Heart right ventricle (tissue), 16 donors: ENCODE data around the gene GREB1. TPM values are rescaled to one million over a fixed set of nuclear protein-coding genes. Genes with fewer than 3 reads are reported as not detected.

Source experiments
- ATAC-seq, 8 donors: fragments of 200-7000 bp; cut with Tn5 transposase; one replicate each; pipeline ENCODE4 v1.9.1; 2020; ENCODE audit warnings: mild to moderate bottlenecking in 8 of 8, moderate library complexity in 8 of 8, moderate number of reproducible peaks in 1 of 8
- DNase-seq, 2 donors: peaks; one replicate each; pipeline ENCODE4 v3.0.0-alpha.2; 2020
- H3K27ac ChIP-seq, 10 donors: fragments of 200-600 bp; sonication (generic) in 2 of 10; one replicate each; pipeline versions ENCODE4 v1.5.0 to v1.8.0; 2020 to 2022; ENCODE audit warnings: mild to moderate bottlenecking in 3 of 10
- H3K27me3 ChIP-seq, 7 donors: fragments of 200-600 bp; one replicate each; pipeline ENCODE4 v1.8.0; 2021 to 2022; ENCODE audit warnings: mild to moderate bottlenecking in 2 of 7
- H3K36me3 ChIP-seq, 9 donors: fragments of 200-600 bp; sonication (generic) in 1 of 9; one replicate each; pipeline versions ENCODE4 v1.5.0 to v1.8.0; 2020 to 2022; ENCODE audit warnings: mild to moderate bottlenecking in 2 of 9
- H3K4me1 ChIP-seq, 9 donors: fragments of 200-600 bp; sonication (generic) in 1 of 9; one replicate each; pipeline versions ENCODE4 v1.5.0 to v1.8.0; 2020 to 2022; ENCODE audit warnings: mild to moderate bottlenecking in 4 of 9
- H3K4me3 ChIP-seq, 10 donors: fragments of 200-600 bp; sonication (generic) in 2 of 10; one replicate each; pipeline versions ENCODE4 v1.5.0 to v1.8.0; 2020 to 2022; ENCODE audit warnings: mild to moderate bottlenecking in 7 of 10, moderate library complexity in 2 of 10
- H3K9me3 ChIP-seq, 11 donors: fragments of 200-600 bp in 10 of 11; sonication (generic) in 2 of 11; one replicate each; pipeline versions ENCODE4 v1.5.0 to v1.8.0; 2013 to 2022; ENCODE audit warnings: mild to moderate bottlenecking in 2 of 11, control low read depth in 1 of 11, moderate library complexity in 1 of 11
- CTCF ChIP-seq, 9 donors: fragments of 200-600 bp; sonication (generic) in 2 of 9; IDR thresholded peaks; one replicate each; pipeline versions ENCODE4 v1.5.0 to v1.8.0; 2021 to 2022; ENCODE audit warnings: antibody characterized with exemption in 9 of 9, mild to moderate bottlenecking in 5 of 9, moderate library complexity in 1 of 9
- WGBS, 2 donors: extraction: QIAGEN DNeasy Blood & Tissue Kit; methylation state at CpG; one replicate each; pipeline ENCODE4 v1.1.7; 2013; ENCODE audit warnings: inconsistent platforms in 1 of 2; 5-methylcytosine and 5-hydroxymethylcytosine counted together
- intact Hi-C, 10 donors: fragments of 100-400 bp; cut with DNase I; formaldehyde crosslinking; loops; one replicate each; pipeline versions ENCODE4 v1.11.1 to v1.14.2; 2022
- long read RNA-seq, 3 donors: library from polyadenylated mRNA; unstranded; transcript quantifications; one replicate each; pipeline ENCODE4 v2.0.0, GENCODE V29; 2020 to 2021
- polyA plus RNA-seq, 2 donors: library from polyadenylated mRNA; stranded (reverse); fragments of 200-250 nt; gene quantifications; one replicate each; pipeline ENCODE4 v1.2.3, GENCODE V29; 2013
- total RNA-seq, 10 donors: library from RNA; stranded (reverse); fragmentation: NEBNext Ultra II Directional in 3 of 10; extraction: Animal tissue kit (Norgen Biotek cat#: 25700) in 3 of 10; gene quantifications; one replicate each; pipeline versions ENCODE4 v1.2.1 to v1.2.4, GENCODE V29; 2021 to 2023
- donor health status: Arrhythmogenic right ventricular cardiomyopathy.
- donor health status: ischemic (EF 13 %, LVEDD 7.1; RV severe dilation, severe dysfunction).
- donor health status: healthy with polysubstance abuse.
- donor health status: DM: no; HTN: yes; CAD: no.
- donor health status: DM: no; HTN: no; CAD: no.
- donor health status: ischemic (EF 25% LVEDD 6.9; RV normal size, moderate dysfunction).
- donor health status: ischemic (EF 25% LVEDD 5.7; RV mildly dilated, moderate dysfunction).
- donor health status: healthy.
- donor health status: DM: yes; HTN: yes; CAD: no.
- donor health status: Ischemic cardiomyopathy.
- donor health status: ischemic (EF 35%, LVEDD 5.7; RV mildly dilated, moderate dysfunction).
- donor health status: nonischemic (EF 11% LVEDD 7.7; RV severe dilation, severe dysfunction).
- donor health status: DM: yes; HTN: yes; CAD: no.
- donor health status: PGD.
- donor health status: ischemic (EF 29% LVEDD 5.4; RV normal size, mild dysfunction).
- donor health status: nonischemic (EF 23%, LVEDD 6.1; RV moderate dilation, normal function).

Gene GREB1
- 10 to 100 TPM in 2 of 10 donors, 1 to 10 TPM in 8; 5.2 to 15.6 (median 8.0) TPM for total RNA-seq
- 1 to 10 TPM; 1.2 to 6.0 TPM for polyA plus RNA-seq
- long read RNA-seq, donor 1, partial matches to known transcripts, result 0 of 2 reads
- long read RNA-seq, donor 1, other reads (novel, unspliced or antisense), result 2 of 2 reads
- long read RNA-seq, donor 2, partial matches to known transcripts, result 0 of 5 reads
- long read RNA-seq, donor 2, other reads (novel, unspliced or antisense), result 5 of 5 reads
- long read RNA-seq, donor 3, partial matches to known transcripts, result 3 of 4 reads
- long read RNA-seq, donor 3, other reads (novel, unspliced or antisense), result 1 of 4 reads

GRCh38 chr2:11533278-11534070 lies at the start of gene GREB1:
Gene GREB1 (plus strand): TSS chr2:11534045. CDS start chr2:11556615, 22,570 bp downstream.
- intact Hi-C loops, result no loop called here
- H3K9me3 ChIP-seq, result no peaks in the 10 kb centered on the region
- 66 to 74% methylated on average over 9 of the region's 9 CpGs for WGBS, 2 donors
- no peaks in the 10 kb centered on the region for H3K36me3 ChIP-seq
- no peak for DNase-seq
- H3K27me3 ChIP-seq, result peaks cover 0 to 10% (median 0%) of the 10 kb centered on the region in 7 donors
- peaks cover 0 to 3% (median 0%) of the 10 kb centered on the region in 9 donors for H3K4me1 ChIP-seq
- no peak for ATAC-seq
- no peak within 1 kb of the TSS for H3K4me3 ChIP-seq
- H3K27ac ChIP-seq, result no peak within 1 kb of the TSS
- TF ChIP-seq CTCF (IDR thresholded peaks at IDR 0.05), result no peak

- intact Hi-C loops, result no loop called here
Measured at GRCh38 chr2:11488809-11489208, 45.0 kb upstream of the GREB1 start.

DNA sequence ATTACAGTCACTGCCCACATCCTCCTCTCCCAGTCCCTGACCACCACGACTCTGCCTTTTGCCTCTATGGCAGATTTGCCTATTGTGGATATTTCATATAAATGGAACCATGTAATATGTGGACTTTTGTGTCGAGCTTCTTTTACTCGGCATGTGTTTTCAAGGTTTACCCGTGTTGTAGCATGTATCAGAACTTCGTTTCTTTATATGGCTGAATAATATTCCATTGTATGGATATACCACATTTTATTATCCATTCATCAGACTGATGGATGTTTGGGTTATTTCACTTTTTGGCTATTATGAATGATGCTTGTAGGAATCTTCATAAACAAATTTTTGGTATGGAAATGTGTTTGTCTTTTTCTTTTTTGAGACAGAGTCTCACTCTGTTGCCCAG lies 43.7 kb upstream of the GREB1 start:
- no peak for TF ChIP-seq CTCF (IDR thresholded peaks at IDR 0.05)
- DNase-seq (no peak), ATAC-seq (no peak)
- Histone ChIP-seq H3K36me3 (no peaks in the 10 kb centered on the region), H3K9me3 (peaks cover 0 to 8% (median 0%) of the 10 kb centered on the region in 11 donors), H3K27ac (no peak overlapping the region), H3K4me1 (no peaks in the 10 kb centered on the region), H3K27me3 (peaks cover 0 to 32% (median 18%) of the 10 kb centered on the region in 7 donors), H3K4me3 (no peak overlapping the region)
- WGBS, 2 donors, result 96 to 98% methylated on average over 5 of the region's 5 CpGs
- intact Hi-C loops, result loop anchor here in 2 of 10 donors (5.0 kb wide), 1 partner anchor 67 kb away; no protein-coding TSS in a partner anchor

More at GRCh38 chr2:11488809-11489208, 45.0 kb upstream of the GREB1 start:
- Histone ChIP-seq H3K36me3 (no peaks in the 10 kb centered on the region), H3K4me3 (no peak overlapping the region), H3K9me3 (peaks cover 0 to 8% (median 0%) of the 10 kb centered on the region in 11 donors), H3K4me1 (peaks cover 0 to 8% (median 0%) of the 10 kb centered on the region in 9 donors), H3K27me3 (peaks cover 0 to 46% (median 29%) of the 10 kb centered on the region in 7 donors), H3K27ac (no peak overlapping the region)
- no peak for TF ChIP-seq CTCF (IDR thresholded peaks at IDR 0.05)
- 65 to 82% methylated on average over 3 of the region's 3 CpGs for WGBS, 2 donors
- ATAC-seq, result no peak
- no peak for DNase-seq

DNA sequence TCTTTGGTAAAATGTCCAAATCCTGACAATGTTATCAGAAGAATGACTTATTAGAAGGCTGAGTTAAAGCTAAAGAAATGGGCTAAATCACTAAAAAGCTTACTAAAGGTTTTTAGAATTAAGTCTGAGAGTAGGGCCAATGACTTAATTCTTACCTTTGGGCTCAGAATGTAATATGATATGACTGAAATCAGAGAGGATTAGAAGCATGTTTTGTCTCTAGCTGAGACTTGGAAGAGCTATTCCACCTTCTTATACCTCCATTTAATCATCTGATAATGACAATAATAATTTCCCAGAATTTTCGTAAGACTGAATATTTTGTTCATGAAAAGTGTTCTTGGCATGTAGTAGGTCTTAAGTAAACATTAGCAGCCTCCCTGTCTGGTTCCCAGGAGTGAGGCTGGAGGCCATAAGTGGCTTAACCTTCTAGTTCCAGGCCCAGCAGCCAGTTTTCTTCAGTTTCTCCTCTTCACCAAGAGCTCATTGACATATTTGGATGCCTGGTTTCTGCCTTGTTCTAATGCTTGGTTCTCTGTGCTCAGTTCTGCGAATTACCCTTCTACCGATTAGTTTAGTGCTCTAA lies 42.4 kb upstream of the GREB1 start:
- H3K4me1 ChIP-seq, result peaks cover 0 to 5% (median 0%) of the 10 kb centered on the region in 9 donors
- TF ChIP-seq CTCF (IDR thresholded peaks at IDR 0.05), result no peak
- H3K9me3 ChIP-seq, result peaks cover 0 to 8% (median 0%) of the 10 kb centered on the region in 11 donors
- H3K27ac ChIP-seq, result no peak overlapping the region
- no peaks in the 10 kb centered on the region for H3K36me3 ChIP-seq
- no peak overlapping the region for H3K4me3 ChIP-seq
- DNase-seq (no peak), ATAC-seq (no peak)
- peaks cover 0 to 24% (median 7%) of the 10 kb centered on the region in 7 donors for H3K27me3 ChIP-seq
- intact Hi-C loops, result loop anchor here in 2 of 10 donors (5.0 kb wide), 1 partner anchor 66 kb away; no protein-coding TSS in a partner anchor
- 64 to 66% methylated on average over 3 of the region's 3 CpGs for WGBS, 2 donors
